Stimulated activated CD4-positive, alpha-beta T cell treated with anti-CD3 and anti-CD28 coated beads, Interleukin-15, amount 100 ng/mL, for 48 hours (primary cell): ENCODE data around the gene PEAK3.

Experiments
- DNase-seq, 2 donors: peaks; one replicate each; pipeline ENCODE4 v3.0.0-alpha.2; 2020; ENCODE audit warnings: low read depth in 2 of 2

Gene PEAK3

GRCh38 chr19:2250766-2251105, 31.2 kb downstream of the PEAK3 start:
- DNase-seq = no peak

- no peak for DNase-seq
Measured at GRCh38 chr19:2249880-2250765, 31.9 kb downstream of the PEAK3 start.

- DNase-seq = no peak
Measured at GRCh38 chr19:2249010-2249866, 32.7 kb downstream of the PEAK3 start, which contains the start of gene AMH. TSS of gene AMH (plus strand) at chr19:2249323. CDS start at chr19:2249333, 10 bp downstream.

GRCh38 chr19:2248136-2249009, 33.6 kb downstream of the PEAK3 start:
- DNase-seq = no peak

GRCh38 chr19:2247433-2248101, 34.4 kb downstream of the PEAK3 start:
- DNase-seq = no peak

- no peak for DNase-seq
Measured at GRCh38 chr19:2246801-2247361, 35.1 kb downstream of the PEAK3 start.

- no peak for DNase-seq
Measured at GRCh38 chr19:2246014-2246620, 35.9 kb downstream of the PEAK3 start.

- no peak for DNase-seq
Measured at GRCh38 chr19:2245273-2245672, 36.7 kb downstream of the PEAK3 start.

- no peak for DNase-seq
Measured at GRCh38 chr19:2244486-2244885, 37.5 kb downstream of the PEAK3 start.

GRCh38 chr19:2244125-2244411, 37.9 kb downstream of the PEAK3 start:
- no peak for DNase-seq

GRCh38 chr19:2243274-2244124, 38.5 kb downstream of the PEAK3 start:
- no peak for DNase-seq

- DNase-seq = no peak
Measured at GRCh38 chr19:2242816-2243215, 39.2 kb downstream of the PEAK3 start.

GRCh38 chr19:2242092-2242537, 39.9 kb downstream of the PEAK3 start:
- no peak for DNase-seq

GRCh38 chr19:2240881-2241760, 40.9 kb downstream of the PEAK3 start:
- DNase-seq = no peak

GRCh38 chr19:2239771-2240770, 41.9 kb downstream of the PEAK3 start:
- DNase-seq = no peak

GRCh38 chr19:2239173-2239572, 42.8 kb downstream of the PEAK3 start:
- no peak for DNase-seq

- no peak for DNase-seq
Measured at GRCh38 chr19:2237869-2238153, 44.2 kb downstream of the PEAK3 start.
